Measurements from ENCODE around the gene NUP210.

DNA sequence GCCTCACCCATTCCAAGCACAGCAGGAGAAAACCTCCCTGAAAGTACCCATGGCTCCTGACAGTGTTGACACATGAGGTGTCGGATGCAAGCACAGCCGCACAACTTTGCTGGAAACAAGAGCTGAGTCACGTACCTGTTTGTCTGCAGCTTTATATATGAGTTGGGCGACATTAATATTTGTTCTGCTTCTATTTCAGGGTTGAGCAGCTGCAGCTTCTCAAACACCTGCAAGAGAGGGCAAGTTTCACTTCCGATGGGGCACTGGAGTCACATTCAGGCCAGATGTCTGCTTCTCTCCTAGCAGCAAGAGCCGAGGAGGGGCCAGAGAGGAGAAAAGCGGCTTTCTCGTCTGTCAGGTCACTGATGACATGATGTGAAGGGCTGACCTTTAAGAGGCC is 88.0 kb downstream of the NUP210 start:
- TF ChIP-seq, protein P1, sequence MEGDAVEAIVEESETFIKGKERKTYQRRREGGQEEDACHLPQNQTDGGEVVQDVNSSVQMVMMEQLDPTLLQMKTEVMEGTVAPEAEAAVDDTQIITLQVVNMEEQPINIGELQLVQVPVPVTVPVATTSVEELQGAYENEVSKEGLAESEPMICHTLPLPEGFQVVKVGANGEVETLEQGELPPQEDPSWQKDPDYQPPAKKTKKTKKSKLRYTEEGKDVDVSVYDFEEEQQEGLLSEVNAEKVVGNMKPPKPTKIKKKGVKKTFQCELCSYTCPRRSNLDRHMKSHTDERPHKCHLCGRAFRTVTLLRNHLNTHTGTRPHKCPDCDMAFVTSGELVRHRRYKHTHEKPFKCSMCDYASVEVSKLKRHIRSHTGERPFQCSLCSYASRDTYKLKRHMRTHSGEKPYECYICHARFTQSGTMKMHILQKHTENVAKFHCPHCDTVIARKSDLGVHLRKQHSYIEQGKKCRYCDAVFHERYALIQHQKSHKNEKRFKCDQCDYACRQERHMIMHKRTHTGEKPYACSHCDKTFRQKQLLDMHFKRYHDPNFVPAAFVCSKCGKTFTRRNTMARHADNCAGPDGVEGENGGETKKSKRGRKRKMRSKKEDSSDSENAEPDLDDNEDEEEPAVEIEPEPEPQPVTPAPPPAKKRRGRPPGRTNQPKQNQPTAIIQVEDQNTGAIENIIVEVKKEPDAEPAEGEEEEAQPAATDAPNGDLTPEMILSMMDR (IDR thresholded peaks at IDR 0.05; ENCODE audit: extremely low read depth in 1 of 2, insufficient read depth in 1 of 2, low read depth in 1 of 2, low read length in 2 of 2), result no peak
- no peak for TF ChIP-seq MYC (IDR thresholded peaks at IDR 0.05; ENCODE audit: low read depth, low read length)
- no peak for TF ChIP-seq POLR2A (IDR thresholded peaks at IDR 0.05; ENCODE audit: low read depth, low read length)
- no peak for TF ChIP-seq JUN (IDR thresholded peaks at IDR 0.05; ENCODE audit: borderline replicate concordance, insufficient read depth, insufficient read length, low read depth)
- no peak for TF ChIP-seq EZH2 (IDR thresholded peaks at IDR 0.05; ENCODE audit: borderline replicate concordance, low read depth, low read length, severe bottlenecking)
- TF ChIP-seq POLR2AphosphoS5 (IDR thresholded peaks at IDR 0.05; ENCODE audit: insufficient read depth, low read depth, low read length), result no peak
- TF ChIP-seq FOS (IDR thresholded peaks at IDR 0.05; ENCODE audit: borderline replicate concordance, insufficient read depth, low read length), result no peak

Data from endothelial cell of umbilical vein (primary cell).